Prostate gland (tissue), 2 donors: ENCODE data around the gene ACYP2.

ENCODE experiments used
- POLR2A ChIP-seq: fragments of 450-650 bp; IDR thresholded peaks from one replicate; pipeline ENCODE4 v1.6.1; 2016; ENCODE audit warnings: antibody characterized with exemption, mild to moderate bottlenecking
- POLR2AphosphoS5 ChIP-seq: sonication (generic); formaldehyde crosslinking; IDR thresholded peaks from one replicate; pipeline ENCODE4 v1.6.1; 2017; ENCODE audit warnings: antibody characterized with exemption
- TF ChIP-seq, protein P1 (sequence below), 4 experiments: fragments of 200-600 bp in 2 of 4; fragments of 450-650 bp in 2 of 4; sonication (generic) in 2 of 4; IDR thresholded peaks; 1 replicate in 3 of 4; 2 replicates in 1 of 4; pipeline ENCODE4 v1.5.1; 2016 to 2019; ENCODE audit warnings: antibody characterized with exemption in 4 of 4, mild to moderate bottlenecking in 2 of 4, moderate library complexity in 2 of 4

DNA sequence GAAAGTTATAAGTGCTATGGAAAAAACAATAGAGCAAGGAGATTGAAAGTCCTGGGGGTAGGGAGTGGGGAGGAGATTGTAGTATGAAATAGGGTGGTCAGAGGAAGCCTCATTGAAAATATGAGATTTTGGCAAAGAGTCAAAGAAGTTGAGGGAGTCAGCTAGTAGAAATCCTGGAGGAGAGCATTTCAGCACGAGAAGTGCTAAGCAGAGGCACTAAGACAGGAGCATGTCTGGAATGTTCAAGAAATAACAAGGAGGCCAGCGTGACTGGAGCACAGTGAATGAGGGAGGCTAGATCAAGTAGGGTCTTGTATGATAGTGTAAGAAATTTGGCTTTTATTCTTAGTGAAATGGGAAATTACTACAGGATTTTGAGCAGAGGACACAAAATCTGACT lies 142.8 kb downstream of the ACYP2 start:
- TF ChIP-seq, protein P1, sequence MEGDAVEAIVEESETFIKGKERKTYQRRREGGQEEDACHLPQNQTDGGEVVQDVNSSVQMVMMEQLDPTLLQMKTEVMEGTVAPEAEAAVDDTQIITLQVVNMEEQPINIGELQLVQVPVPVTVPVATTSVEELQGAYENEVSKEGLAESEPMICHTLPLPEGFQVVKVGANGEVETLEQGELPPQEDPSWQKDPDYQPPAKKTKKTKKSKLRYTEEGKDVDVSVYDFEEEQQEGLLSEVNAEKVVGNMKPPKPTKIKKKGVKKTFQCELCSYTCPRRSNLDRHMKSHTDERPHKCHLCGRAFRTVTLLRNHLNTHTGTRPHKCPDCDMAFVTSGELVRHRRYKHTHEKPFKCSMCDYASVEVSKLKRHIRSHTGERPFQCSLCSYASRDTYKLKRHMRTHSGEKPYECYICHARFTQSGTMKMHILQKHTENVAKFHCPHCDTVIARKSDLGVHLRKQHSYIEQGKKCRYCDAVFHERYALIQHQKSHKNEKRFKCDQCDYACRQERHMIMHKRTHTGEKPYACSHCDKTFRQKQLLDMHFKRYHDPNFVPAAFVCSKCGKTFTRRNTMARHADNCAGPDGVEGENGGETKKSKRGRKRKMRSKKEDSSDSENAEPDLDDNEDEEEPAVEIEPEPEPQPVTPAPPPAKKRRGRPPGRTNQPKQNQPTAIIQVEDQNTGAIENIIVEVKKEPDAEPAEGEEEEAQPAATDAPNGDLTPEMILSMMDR (IDR thresholded peaks at IDR 0.05): no peak
- no peak for TF ChIP-seq POLR2AphosphoS5
- no peak for TF ChIP-seq POLR2A
